GM18868 (cell line): Measurements from ENCODE around the gene S1PR2.
"Not testable (repeated sequence)": the region's sequence is repeated elsewhere in the genome, so short reads cannot be mapped to it uniquely, and the experiment has no call there.

Source experiments
- ATAC-seq: cut with Tn5 transposase; IDR thresholded peaks from one replicate; pipeline ENCODE4 v1.9.1; 2021; ENCODE audit warnings: mild to moderate bottlenecking, moderate library complexity; ENCODE audit not compliant: unreplicated experiment

S1PR2 gene

GRCh38 chr19:10194500-10195198 is 36.5 kb downstream of the S1PR2 start, which contains the start of gene DNMT1:
Gene DNMT1, minus strand, starts transcription at chr19:10194953. Its CDS starts 54 bp downstream, at chr19:10194899.
- peak; percentile 87 for ATAC-seq

DNA sequence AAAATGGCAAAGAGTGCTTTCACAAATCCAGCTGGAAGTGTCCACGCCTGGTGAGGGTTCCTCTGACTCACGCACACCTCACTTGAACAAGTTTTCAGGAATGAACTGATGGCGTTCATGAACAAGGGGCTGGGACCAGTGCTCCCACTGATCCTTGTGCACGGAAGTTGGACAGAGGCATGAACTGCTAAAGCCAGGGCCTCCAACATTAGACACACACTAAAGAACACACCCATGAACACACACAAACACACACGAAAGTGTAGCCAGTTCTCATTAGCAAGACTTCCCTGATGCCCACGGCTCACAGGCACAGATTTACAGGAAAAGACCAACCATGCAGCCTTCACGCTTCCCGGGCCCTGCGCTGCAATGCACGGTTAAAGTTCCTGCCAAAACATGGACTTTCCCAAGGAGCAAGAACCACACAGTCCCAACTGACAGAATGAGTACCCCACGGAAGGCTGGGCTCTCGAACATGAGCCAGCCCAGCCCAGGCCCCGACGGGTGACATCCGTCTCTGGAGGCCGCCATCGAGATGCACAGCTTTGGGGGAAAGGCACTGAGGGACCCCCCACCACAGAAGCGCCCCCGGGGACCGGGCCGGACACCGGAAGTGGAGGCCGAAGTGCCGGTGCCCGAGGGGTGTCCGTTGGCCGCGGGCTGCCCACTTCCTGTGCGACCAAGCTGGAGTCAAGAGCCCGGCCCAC is 37.2 kb downstream of the S1PR2 start:
- ATAC-seq, result no peak

DNA sequence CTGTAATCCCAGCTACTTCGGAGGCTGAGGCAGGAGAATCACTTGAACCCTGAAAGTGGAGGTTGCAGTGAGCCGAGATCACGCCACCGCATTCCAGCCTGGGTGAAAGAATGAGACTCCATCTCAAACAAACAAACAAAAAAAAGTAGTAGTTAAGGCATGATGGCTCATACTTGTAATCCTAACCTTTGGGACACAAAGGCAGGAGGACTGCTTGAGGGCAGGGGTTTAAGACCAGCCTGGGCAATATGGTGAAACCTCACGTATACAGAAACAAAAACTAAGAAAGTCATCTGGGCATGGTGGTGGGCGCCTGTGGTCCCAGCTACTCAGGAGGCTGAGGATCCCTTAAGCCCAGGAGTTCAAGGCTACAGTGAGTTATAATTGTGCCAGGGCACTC is 38.2 kb downstream of the S1PR2 start:
- ATAC-seq, result no peak

- no peak for ATAC-seq
These were observed 39.8 kb downstream of the S1PR2 start for GRCh38 chr19:10191347-10191746.

DNA sequence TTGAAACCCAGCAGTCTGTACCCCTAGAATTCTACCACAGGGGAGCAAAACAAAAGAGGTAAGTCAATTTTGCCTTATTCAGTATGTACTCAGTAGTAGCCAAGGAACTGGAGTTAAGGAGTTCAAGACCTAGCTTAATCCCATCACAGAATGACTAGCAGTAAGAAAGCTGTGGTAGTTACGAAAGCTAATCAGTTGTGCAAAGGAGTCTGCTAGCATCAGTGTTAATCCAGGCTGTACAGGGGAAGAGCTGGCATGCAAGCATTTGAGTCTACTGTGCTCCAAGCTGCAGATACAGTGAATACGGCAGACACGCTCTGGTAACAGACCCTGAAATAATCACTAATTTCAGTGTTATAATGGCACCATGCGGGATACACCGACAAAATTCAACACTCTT is 41.1 kb downstream of the S1PR2 start:
- no peak for ATAC-seq

GRCh38 chr19:10189616-10190015 is 41.5 kb downstream of the S1PR2 start:
- ATAC-seq, result no peak

- no peak for ATAC-seq
These were observed 43.8 kb downstream of the S1PR2 start for GRCh38 chr19:10187315-10187714.

GRCh38 chr19:10184636-10185035 is 46.5 kb downstream of the S1PR2 start:
- ATAC-seq, result no peak

- ATAC-seq, result no peak
These were observed 47.2 kb downstream of the S1PR2 start for GRCh38 chr19:10183926-10184325.

GRCh38 chr19:10182847-10183246 is 48.3 kb downstream of the S1PR2 start:
- no peak for ATAC-seq

DNA sequence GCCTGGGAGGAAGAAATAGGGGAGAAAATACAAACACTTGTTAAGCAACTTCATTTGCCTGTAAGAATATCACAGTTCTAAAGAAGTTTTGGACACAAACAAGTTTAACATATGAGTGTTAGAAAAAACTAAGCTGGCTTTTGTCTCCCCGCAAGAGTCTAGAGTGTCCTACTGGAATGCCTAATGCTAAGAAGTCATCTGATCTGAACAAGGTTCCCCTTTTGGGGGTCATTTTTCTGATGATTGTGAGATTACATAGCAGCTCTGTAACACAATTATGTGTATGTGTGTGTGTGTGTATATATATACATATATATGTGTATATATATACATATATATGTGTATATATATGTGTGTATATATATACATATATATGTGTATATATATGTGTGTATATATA is 49.1 kb downstream of the S1PR2 start:
- ATAC-seq, result no peak

GRCh38 chr19:10180459-10180858 is 50.7 kb downstream of the S1PR2 start:
- ATAC-seq, result no peak

GRCh38 chr19:10180024-10180423 is 51.1 kb downstream of the S1PR2 start:
- ATAC-seq, result not testable (repeated sequence)

DNA sequence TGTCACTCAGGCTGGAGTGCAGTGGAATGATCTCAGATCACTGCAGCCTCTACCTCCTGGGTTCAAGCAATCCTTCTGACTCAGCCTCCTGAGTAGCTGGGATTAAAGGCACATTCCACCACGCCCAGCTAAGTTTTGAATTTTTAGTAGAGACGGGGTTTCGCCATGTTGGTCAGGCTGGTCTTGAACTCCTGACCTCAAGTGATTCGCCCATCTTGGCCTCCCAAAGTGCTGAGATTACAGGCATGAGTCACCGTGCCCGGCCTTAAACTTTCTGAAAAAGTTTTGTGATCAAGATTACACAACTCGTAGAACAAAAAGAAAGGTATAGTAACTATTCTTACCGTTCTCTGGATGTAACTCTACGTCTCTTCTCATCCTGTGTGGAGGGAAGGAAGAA is 57.6 kb downstream of the S1PR2 start:
- ATAC-seq, result no peak
